HG03575 (cell line): ENCODE results near the gene TMEM179B.

Experiments
- ATAC-seq: cut with Tn5 transposase; IDR thresholded peaks from one replicate; pipeline ENCODE4 v1.9.1; 2021; ENCODE audit not compliant: unreplicated experiment, insufficient number of reproducible peaks, low FRiP score; ENCODE audit errors: extremely low read depth

Gene TMEM179B

GRCh38 chr11:62786318-62787004, 741 bp upstream of the TMEM179B start:
- no peak for ATAC-seq

GRCh38 chr11:62788991-62789390, 1.8 kb downstream of the TMEM179B start:
- no peak for ATAC-seq

GRCh38 chr11:62789576-62789975, 2.4 kb downstream of the TMEM179B start:
- ATAC-seq = no peak

- ATAC-seq = no peak
These were observed 4.4 kb downstream of the TMEM179B start, which contains the start of gene TMEM223 for GRCh38 chr11:62791501-62792201. Gene TMEM223, minus strand, starts transcription at chr11:62792006. Its CDS starts 12 bp downstream, at chr11:62791994.

- no peak for ATAC-seq
These were observed 5.0 kb downstream of the TMEM179B start for GRCh38 chr11:62792202-62792575.

GRCh38 chr11:62794201-62794775, 7.1 kb downstream of the TMEM179B start:
- no peak for ATAC-seq

- ATAC-seq = no peak
These were observed 9.1 kb downstream of the TMEM179B start for GRCh38 chr11:62796281-62796680.

GRCh38 chr11:62799486-62799885, 12.3 kb downstream of the TMEM179B start:
- no peak for ATAC-seq

- no peak for ATAC-seq
These were observed 13.9 kb downstream of the TMEM179B start for GRCh38 chr11:62801071-62801470.

- ATAC-seq = no peak
These were observed 17.3 kb downstream of the TMEM179B start for GRCh38 chr11:62804310-62805075.

GRCh38 chr11:62805076-62805892, 18.1 kb downstream of the TMEM179B start, which contains the start of gene NXF1:
Gene NXF1, minus strand, starts transcription at chr11:62805440. Its CDS starts 84 bp downstream, at chr11:62805356.
- ATAC-seq = no peak

GRCh38 chr11:62805961-62806441, 18.8 kb downstream of the TMEM179B start:
- ATAC-seq = no peak

- ATAC-seq = no peak
These were observed 19.5 kb downstream of the TMEM179B start for GRCh38 chr11:62806611-62807121.

GRCh38 chr11:62810748-62811147, 23.5 kb downstream of the TMEM179B start:
- ATAC-seq = no peak

- no peak for ATAC-seq
These were observed 24.5 kb downstream of the TMEM179B start for GRCh38 chr11:62811659-62812058.

GRCh38 chr11:62816557-62816956, 29.4 kb downstream of the TMEM179B start:
- ATAC-seq = no peak

- ATAC-seq = no peak
These were observed 29.9 kb downstream of the TMEM179B start for GRCh38 chr11:62817129-62817528.

GRCh38 chr11:62823677-62824076, 36.5 kb downstream of the TMEM179B start:
- ATAC-seq = no peak
